ENCODE measurements around the gene PGF.

- TF ChIP-seq CTCF (IDR thresholded peaks at IDR 0.05) (no peak), POLR2A (IDR thresholded peaks at IDR 0.05) (no peak)
Measured at GRCh38 chr14:74973905-74974363, 18.5 kb upstream of the PGF start.

Data from esophagus squamous epithelium (tissue), 4 donors.